Putamen (tissue), 1 donor: Measurements from ENCODE around the gene PCMT1.

Experiments
- DNase-seq: peaks from one replicate; pipeline ENCODE4 v3.0.0-alpha.2; 2016; ENCODE audit warnings: low spot score

PCMT1 gene

DNA sequence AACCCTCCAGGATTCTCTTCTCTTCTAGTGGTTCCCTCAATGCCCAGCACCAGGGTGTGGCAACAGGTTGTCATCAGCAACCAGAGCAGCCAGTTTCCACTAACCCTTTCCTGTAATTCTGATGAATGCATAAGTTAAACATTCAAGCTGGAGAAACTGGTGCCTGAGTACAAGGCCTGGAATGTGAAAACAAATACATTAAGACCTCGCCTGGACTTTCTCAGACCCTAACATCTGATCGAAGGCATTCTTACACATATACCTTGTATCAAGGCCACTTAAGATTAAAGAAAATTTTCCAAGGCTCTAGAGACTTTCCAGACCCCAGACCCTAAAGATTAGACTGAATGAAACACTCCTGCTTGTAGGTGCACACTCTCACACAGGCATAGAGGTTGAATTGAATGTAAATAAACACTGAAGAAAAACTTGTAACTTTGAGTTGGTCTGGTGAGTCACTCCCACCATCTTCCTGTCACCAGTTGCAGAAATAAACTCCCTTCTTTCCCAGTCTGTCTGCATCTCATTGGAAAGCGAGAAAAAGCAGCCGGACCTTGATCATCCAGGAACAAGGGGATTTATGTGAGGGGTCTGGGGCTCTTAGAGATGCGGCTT, 105.6 kb downstream of the PCMT1 start:
- DNase-seq, result no peak

DNA sequence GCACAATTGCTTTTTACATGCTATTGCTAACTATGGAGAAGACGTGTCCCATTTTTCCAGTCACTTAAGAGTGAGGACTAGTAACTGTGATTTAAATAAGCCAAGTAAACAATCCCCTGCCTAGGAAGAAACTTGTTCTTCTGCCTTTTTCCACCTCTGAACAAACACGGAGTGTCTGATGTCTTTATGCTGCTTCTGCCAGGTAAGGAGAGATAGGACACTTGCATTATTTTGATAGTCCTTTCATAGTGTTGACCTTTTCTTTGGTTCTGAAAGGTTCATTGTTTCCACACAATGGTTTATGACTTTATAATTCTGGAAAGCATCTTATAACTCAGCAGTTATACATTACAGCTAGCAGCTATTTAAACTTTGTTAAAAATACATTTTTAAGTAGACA, 106.2 kb downstream of the PCMT1 start:
- no peak for DNase-seq

DNA sequence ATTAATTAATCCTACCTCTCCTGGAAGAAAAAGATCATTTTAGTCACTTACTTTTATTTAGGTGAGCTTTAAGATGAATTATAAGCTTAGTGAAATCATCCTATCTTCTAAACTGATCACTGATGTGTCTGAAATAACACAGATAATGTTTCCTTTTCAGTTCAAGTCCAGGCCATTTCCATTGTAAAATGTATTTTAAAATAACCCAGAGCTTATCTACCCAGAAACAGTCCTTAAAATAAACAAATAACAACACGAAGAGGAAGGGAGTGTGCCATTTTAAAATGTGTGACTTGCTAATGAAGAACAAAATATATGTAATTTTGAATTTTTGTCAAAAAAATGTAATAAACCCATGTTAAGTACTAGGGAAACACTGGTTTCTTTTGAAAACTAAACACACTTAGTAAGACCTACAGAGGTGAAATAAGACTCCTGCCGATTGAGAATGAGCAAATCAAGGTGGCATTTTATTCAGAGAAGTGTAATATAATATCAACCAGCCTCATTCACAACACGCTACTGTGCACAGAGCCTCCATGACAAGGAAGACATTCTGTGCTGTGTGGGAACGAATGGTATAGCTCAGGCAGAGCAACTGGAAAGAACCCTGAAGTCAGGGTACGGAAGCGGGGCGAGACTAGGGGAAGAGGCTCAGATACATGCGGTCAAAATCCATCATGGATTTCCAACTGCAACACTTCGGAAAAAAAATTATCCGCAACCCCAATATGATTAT, 106.9 kb downstream of the PCMT1 start:
- DNase-seq, result no peak

DNA sequence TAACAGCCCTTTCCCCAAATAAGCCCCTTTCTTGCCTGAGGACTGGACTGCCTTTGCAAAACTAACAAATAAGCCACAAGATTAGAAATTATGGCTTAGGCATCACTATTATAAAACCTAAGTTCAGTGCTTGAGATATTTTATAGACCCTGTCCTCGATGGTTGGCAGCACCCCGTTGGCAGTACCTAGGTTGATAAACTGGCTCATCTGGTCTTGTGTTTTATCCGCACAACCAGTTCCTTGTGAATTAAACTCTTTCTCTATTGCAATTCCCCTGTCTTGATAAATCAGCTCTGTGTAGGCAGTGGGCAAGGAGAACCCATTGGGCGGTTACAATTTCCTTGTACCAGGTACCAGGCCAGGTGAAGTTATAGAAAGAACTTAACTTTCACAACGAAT, 108.0 kb downstream of the PCMT1 start:
- DNase-seq, result no peak

DNA sequence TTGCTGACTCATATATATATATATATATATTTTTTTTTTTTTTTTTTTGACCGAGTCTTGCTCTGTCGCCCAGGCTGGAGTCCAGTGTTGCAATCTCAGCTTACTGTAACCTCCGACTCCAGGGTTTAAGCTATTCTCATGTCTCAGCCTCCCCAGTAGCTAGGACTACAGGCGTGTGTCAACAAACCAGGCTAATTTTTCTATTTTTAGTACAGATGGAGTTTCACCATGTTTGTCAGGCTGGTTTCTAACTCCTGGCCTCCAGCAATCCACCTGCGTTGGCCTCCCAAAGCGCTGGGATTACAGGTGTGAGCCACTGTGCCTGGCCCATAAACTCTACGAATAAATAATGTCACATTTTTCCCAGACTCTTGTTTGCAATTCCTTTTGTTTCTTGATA, 109.8 kb downstream of the PCMT1 start:
- DNase-seq, result no peak

DNA sequence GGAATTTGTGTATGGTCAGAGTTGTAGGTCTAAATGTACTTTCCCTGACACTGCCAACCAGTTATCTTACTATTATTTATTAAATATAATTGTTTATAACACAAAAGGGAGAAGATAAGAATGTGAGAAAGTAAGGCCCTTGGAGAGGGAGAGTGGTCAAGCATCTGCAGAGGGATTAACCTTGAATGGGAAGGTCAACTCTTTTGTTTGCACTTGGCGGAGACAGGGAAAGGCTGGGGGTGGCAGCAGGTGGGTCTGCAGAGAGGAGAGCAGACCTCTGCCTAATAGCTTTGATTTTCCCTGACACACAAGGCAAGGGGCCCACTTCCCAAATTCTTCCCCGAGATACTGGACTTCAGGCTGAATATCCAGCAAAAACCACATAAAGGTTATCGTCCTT, 110.4 kb downstream of the PCMT1 start:
- DNase-seq, result no peak

DNA sequence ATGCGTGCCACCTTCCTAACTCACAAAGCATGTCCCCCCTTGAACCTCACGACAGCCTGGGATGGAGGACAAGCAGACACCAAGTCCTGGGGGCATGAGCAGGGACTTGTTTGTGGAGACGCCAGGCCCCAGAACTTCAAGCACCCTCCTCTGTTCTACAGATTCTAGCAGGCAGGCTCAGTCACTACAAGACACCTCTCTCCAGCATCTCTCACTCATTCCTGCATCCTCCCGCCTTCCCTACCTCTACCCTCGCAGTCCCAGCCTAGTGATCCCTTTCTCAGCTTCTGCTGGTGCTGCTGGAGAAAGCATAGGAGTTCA, 110.9 kb downstream of the PCMT1 start:
- no peak for DNase-seq
